H1 (cell line): ENCODE data around the gene PSAP. TPM values are rescaled to one million over a fixed set of nuclear protein-coding genes. Genes with fewer than 3 reads are reported as not detected.

Source experiments
- CTCF ChIA-PET: fragments of 300-600 bp; sonication (Branson Sonifier 250); formaldehyde crosslinking; loops from one replicate; lab custom pipeline; 2021; ENCODE audit not compliant: partially characterized antibody; lab: Charles Lee
- POLR2A ChIA-PET: fragments of 300-600 bp; sonication (Branson Sonifier 250); formaldehyde crosslinking; loops from one replicate; lab custom pipeline; 2021; ENCODE audit warnings: inconsistent platforms; ENCODE audit not compliant: partially characterized antibody; lab: Charles Lee
- DNase-seq, 2 experiments: peaks; one replicate each; pipeline versions ENCODE4 v3.0.0 to v3.0.0-alpha.2; 2010 to 2022; ENCODE audit warnings: low spot score in 2 of 2, low read depth in 1 of 2, mixed read lengths in 1 of 2
- FAIRE-seq: peaks from 2 replicates; lab custom pipeline; 2011; peaks lifted over from hg19 to GRCh38; lab: Jason Lieb, UNC
- H2AFZ ChIP-seq: 2 replicates; pipeline ENCODE4 v1.8.1; 2012; ENCODE audit warnings: low read length, inconsistent platforms
- H2AK5ac ChIP-seq: 2 replicates; pipeline ENCODE4 v1.6.1; 2013; ENCODE audit warnings: low read depth, low read length
- H2BK120ac ChIP-seq: replicated peaks from 2 replicates; pipeline ENCODE3; 2013; ENCODE audit warnings: low read depth, low read length, inconsistent platforms
- H2BK12ac ChIP-seq: 2 replicates; pipeline ENCODE4 v1.6.1; 2013; ENCODE audit warnings: low read depth, low read length
- H2BK15ac ChIP-seq: 2 replicates; pipeline ENCODE4 v1.6.1; 2013; ENCODE audit warnings: low read length
- H2BK20ac ChIP-seq: 2 replicates; pipeline ENCODE4 v1.6.1; 2013; ENCODE audit warnings: low read length
- H2BK5ac ChIP-seq: 2 replicates; pipeline ENCODE4 v1.6.1; 2013; ENCODE audit warnings: low read depth, low read length
- H3K14ac ChIP-seq: 2 replicates; pipeline ENCODE4 v1.6.1; 2013; ENCODE audit warnings: inconsistent platforms; ENCODE audit not compliant: insufficient read length
- H3K18ac ChIP-seq: 2 replicates; pipeline ENCODE4 v1.6.1; 2013; ENCODE audit warnings: low read length; ENCODE audit errors: extremely low read depth
- H3K23ac ChIP-seq: 2 replicates; pipeline ENCODE4 v1.6.1; 2013; ENCODE audit warnings: inconsistent platforms; ENCODE audit not compliant: insufficient read length
- H3K23me2 ChIP-seq: 2 replicates; pipeline ENCODE4 v1.6.1; 2013; ENCODE audit warnings: low read depth, low read length
- H3K27ac ChIP-seq: 2 replicates; pipeline ENCODE4 v1.6.1; 2011; ENCODE audit warnings: low read depth, low read length, inconsistent platforms
- H3K27me3 ChIP-seq, 4 experiments: replicated peaks in 1 of 4; 1 replicate in 1 of 4; 2 replicates in 3 of 4; pipeline versions ENCODE4 v1.6.1 to v1.8.1; 2011 to 2013; ENCODE audit warnings: low read length in 3 of 4, mild to moderate bottlenecking in 3 of 4, inconsistent platforms in 2 of 4, mixed read lengths in 2 of 4, moderate library complexity in 1 of 4; ENCODE audit not compliant: control insufficient read depth in 3 of 4, insufficient read depth in 3 of 4; ENCODE audit errors: extremely low read depth in 1 of 4
- H3K36me3 ChIP-seq, 4 experiments: 2 replicates each; pipeline versions ENCODE4 v1.6.1 to v1.8.1; 2011 to 2013; ENCODE audit warnings: mild to moderate bottlenecking in 4 of 4, low read length in 3 of 4, moderate library complexity in 2 of 4, control low read depth in 1 of 4, inconsistent platforms in 1 of 4; ENCODE audit not compliant: insufficient read depth in 4 of 4, control insufficient read depth in 2 of 4
- H3K4ac ChIP-seq: replicated peaks from 2 replicates; pipeline ENCODE3; 2013; ENCODE audit warnings: low read length, low read depth, mixed read lengths, inconsistent platforms; ENCODE audit not compliant: insufficient read length
- H3K4me1 ChIP-seq, 4 experiments: replicated peaks in 1 of 4; 1 replicate in 1 of 4; 2 replicates in 3 of 4; pipeline versions ENCODE4 v1.6.1 to v1.8.1; 2011 to 2013; ENCODE audit warnings: low read length in 3 of 4, inconsistent platforms in 2 of 4, mixed read lengths in 1 of 4; ENCODE audit not compliant: insufficient read depth in 4 of 4, control insufficient read depth in 3 of 4
- H3K4me2 ChIP-seq, 2 experiments: 2 replicates each; pipeline versions ENCODE4 v1.6.1 to v1.8.1; 2011 to 2013; ENCODE audit warnings: low read depth in 2 of 2, low read length in 2 of 2, control low read depth in 1 of 2, inconsistent platforms in 1 of 2, mild to moderate bottlenecking in 1 of 2; ENCODE audit not compliant: insufficient read depth in 1 of 2
- H3K4me3 ChIP-seq, 4 experiments: fragments of 200-600, 300-600 bp in 1 of 4; sonication (generic), shearing (Covaris generic), sonication (Bioruptor Twin) in 1 of 4; 2 replicates each; pipeline versions ENCODE4 v1.5.1 to v1.8.1; 2011 to 2016; ENCODE audit warnings: low read length in 4 of 4, low read depth in 3 of 4, control low read depth in 2 of 4, inconsistent platforms in 2 of 4, mild to moderate bottlenecking in 2 of 4, mixed read lengths in 1 of 4, moderate library complexity in 1 of 4; ENCODE audit not compliant: insufficient read depth in 2 of 4; ENCODE audit errors: extremely low read depth in 1 of 4
- H3K56ac ChIP-seq: replicated peaks from 2 replicates; pipeline ENCODE3; 2013; ENCODE audit warnings: low read depth, mild to moderate bottlenecking, mixed read lengths, low read length, inconsistent platforms; ENCODE audit not compliant: insufficient read length
- H3K79me1 ChIP-seq: 2 replicates; pipeline ENCODE4 v1.6.1; 2013; ENCODE audit warnings: low read depth, low read length, control low read depth
- H3K79me2 ChIP-seq, 2 experiments: 2 replicates each; pipeline versions ENCODE4 v1.6.1 to v1.8.1; 2012 to 2013; ENCODE audit warnings: low read length in 2 of 2, mild to moderate bottlenecking in 2 of 2, inconsistent platforms in 1 of 2; ENCODE audit not compliant: insufficient read depth in 2 of 2, control insufficient read depth in 1 of 2
- H3K9ac ChIP-seq, 4 experiments: replicated peaks in 1 of 4; 1 replicate in 1 of 4; 2 replicates in 3 of 4; pipeline versions ENCODE4 v1.6.1 to v1.8.1; 2011 to 2013; ENCODE audit warnings: low read depth in 3 of 4, low read length in 3 of 4, control low read depth in 2 of 4, mild to moderate bottlenecking in 2 of 4, moderate library complexity in 2 of 4, inconsistent platforms in 1 of 4; ENCODE audit errors: extremely low read depth in 1 of 4
- H3K9me3 ChIP-seq, 2 experiments: 2 replicates each; pipeline versions ENCODE4 v1.6.1 to v1.8.1; 2012 to 2013; ENCODE audit warnings: mild to moderate bottlenecking in 2 of 2, moderate library complexity in 2 of 2, control low read depth in 1 of 2, inconsistent platforms in 1 of 2, low read depth in 1 of 2, low read length in 1 of 2, mixed read lengths in 1 of 2; ENCODE audit not compliant: insufficient read depth in 2 of 2
- H4K20me1 ChIP-seq, 2 experiments: replicated peaks in 1 of 2; 2 replicates each; pipeline versions ENCODE3 to v1.8.1; 2011 to 2013; ENCODE audit warnings: inconsistent platforms in 2 of 2, low read length in 2 of 2, mild to moderate bottlenecking in 1 of 2; ENCODE audit not compliant: insufficient read depth in 2 of 2, control insufficient read depth in 1 of 2
- H4K5ac ChIP-seq: 2 replicates; pipeline ENCODE4 v1.6.1; 2013; ENCODE audit warnings: low read length, low read depth, mixed read lengths, inconsistent platforms; ENCODE audit not compliant: insufficient read length
- H4K8ac ChIP-seq: 2 replicates; pipeline ENCODE4 v1.8.0; 2013; ENCODE audit warnings: mild to moderate bottlenecking, moderate library complexity, low read length, inconsistent platforms; ENCODE audit not compliant: insufficient read depth; ENCODE audit errors: extremely low read depth
- H4K91ac ChIP-seq: replicated peaks from 2 replicates; pipeline ENCODE3; 2013; ENCODE audit warnings: low read length, mixed read lengths, inconsistent platforms; ENCODE audit not compliant: insufficient read length
- ATF3 ChIP-seq: IDR thresholded peaks from 2 replicates; pipeline ENCODE4 v1.6.1; 2011; ENCODE audit warnings: low read depth, mild to moderate bottlenecking, low read length; ENCODE audit not compliant: insufficient read depth
- EZH2 ChIP-seq: fragments of 200-600 bp; sonication (generic); IDR thresholded peaks from 2 replicates; pipeline ENCODE4 v1.7.1; 2012; ENCODE audit warnings: low read depth, mild to moderate bottlenecking, moderate library complexity, low read length, inconsistent platforms; ENCODE audit not compliant: severe bottlenecking
- GABPA ChIP-seq: IDR thresholded peaks from 2 replicates; pipeline ENCODE4 v1.6.1; 2011; ENCODE audit warnings: mild to moderate bottlenecking, low read length, moderate library complexity, borderline replicate concordance; ENCODE audit not compliant: insufficient read depth
- NRF1 ChIP-seq: IDR thresholded peaks from 2 replicates; pipeline ENCODE4 v1.6.1; 2011; ENCODE audit warnings: mild to moderate bottlenecking, low read depth, low read length, improper control_type of control experiment
- RFX5 ChIP-seq: IDR thresholded peaks from 2 replicates; pipeline ENCODE4 v1.6.1; 2011; ENCODE audit warnings: low read depth, low read length, improper control_type of control experiment, borderline replicate concordance
- SAP30 ChIP-seq: fragments of 300-600 bp; sonication (generic); IDR thresholded peaks from 2 replicates; pipeline ENCODE4 v1.7.1; 2012; ENCODE audit warnings: low read length, moderate library complexity, mild to moderate bottlenecking, inconsistent platforms; ENCODE audit not compliant: insufficient read depth, insufficient replicate concordance
- SRF ChIP-seq: IDR thresholded peaks from 2 replicates; pipeline ENCODE4 v1.6.1; 2011; ENCODE audit warnings: mild to moderate bottlenecking, low read depth, low read length, moderate library complexity
- WGBS, 2 experiments: shearing (Covaris generic) in 1 of 2; methylation state at CpG; one replicate each; pipeline versions ENCODE4 v1.1.6 to v1.1.7; 2013 to 2015; ENCODE audit warnings: low lambda C conversion rate in 2 of 2, mixed read lengths in 2 of 2, inconsistent platforms in 1 of 2, low coverage in 1 of 2, missing lambda C conversion rate in 1 of 2; ENCODE audit not compliant: insufficient replicate concordance in 2 of 2, insufficient coverage in 1 of 2, insufficient read length in 1 of 2; ENCODE audit errors: extremely low coverage in 1 of 2, missing lambda C conversion rate in 1 of 2; 5-methylcytosine and 5-hydroxymethylcytosine counted together
- polyA plus RNA-seq, 7 experiments: library from polyadenylated mRNA; depleted of rRNA in 3 of 7; stranded (reverse) in 5 of 7; unstranded in 2 of 7; fragments of >200 nt in 5 of 7; fragments of 200-250 nt in 2 of 7; gene quantifications; 1 replicate in 5 of 7; 2 replicates in 1 of 7; 4 replicates in 1 of 7; pipeline versions ENCODE4 v1.2.1 to v1.2.3, GENCODE V29; 2011 to 2013; ENCODE audit warnings: missing spikeins in 2 of 7, mixed read lengths in 2 of 7
- total RNA-seq: library from RNA; stranded (reverse); fragmentation: NEBNext Ultra II Directional; extraction: Animal tissue kit (Norgen Biotek cat#: 25700); gene quantifications from 2 replicates; pipeline ENCODE4 v1.2.1, GENCODE V29; 2021

Gene PSAP
- total and polyA plus RNA-seq, 2 of the 8 experiments (the other 6 are each of a cell fraction or from before 2014, with no cell fraction given): 386 to 504 TPM

GRCh38 chr10:71845410-71846405 is 5.3 kb downstream of the PSAP start:
- TF ChIP-seq EZH2 (no peak), NRF1 (no peak), ATF3 (no peak), SAP30 (no peak), GABPA (no peak), RFX5 (no peak), SRF (no peak)
- FAIRE-seq (no peak), DNase-seq (no peak)
- Histone ChIP-seq H3K9ac (no peak overlapping the region), H3K4me3 (no peak overlapping the region), H2BK15ac (no peak overlapping the region), H2BK20ac (no peak overlapping the region), H3K23ac (no peak overlapping the region), H3K14ac (no peak overlapping the region), H3K79me2 (peaks cover 47 to 98% of the 10 kb centered on the region in 2 experiments), H3K27me3 (no peaks in the 10 kb centered on the region), H3K36me3 (no peaks in the 10 kb centered on the region), H3K23me2 (peaks cover 5% of the 10 kb centered on the region; the same call in 1 of the 2 replicates), H3K4ac (no peak overlapping the region), H3K4me2 (no peak overlapping the region), H4K5ac (no peak overlapping the region), H4K8ac (no peak overlapping the region), H2AK5ac (no peak overlapping the region), H2BK120ac (no peak overlapping the region), H2AFZ (no peak overlapping the region), H3K18ac (no peak overlapping the region), H3K4me1 (peaks cover 5 to 10% (median 7%) of the 10 kb centered on the region in 4 experiments; a peak in 6 of 7 replicates), H3K56ac (no peak overlapping the region), H2BK5ac (no peak overlapping the region), H2BK12ac (no peak overlapping the region), H4K20me1 (peaks cover 25 to 30% of the 10 kb centered on the region in 2 experiments), H3K9me3 (no peaks in the 10 kb centered on the region), H3K79me1 (peaks cover 5% of the 10 kb centered on the region; the same call in 1 of the 2 replicates), H3K27ac (no peak overlapping the region), H4K91ac (no peak overlapping the region)
- CTCF ChIA-PET: interaction anchor here (0.7 to 1.8 kb wide), 5 partner anchors 7 to 137 kb away, joined by 3 to 6 read pairs (median 4); no protein-coding TSS in a partner anchor
- WGBS, 2 experiments: 89% methylated on average over 11 of the region's 11 CpGs; no CpG with 5 or more reads in 1 of the 2 experiments
- POLR2A ChIA-PET: interaction anchor here (0.6 kb wide), 1 partner anchor 224 kb away, joined by 3 read pairs; no protein-coding TSS in a partner anchor
